ENCODE results near the gene RNF130.

Gene RNF130

GRCh38 chr5:179912951-179913350, 158.6 kb downstream of the RNF130 start:
- DNase-seq = no peak

GRCh38 chr5:179912386-179912785, 159.2 kb downstream of the RNF130 start:
- no peak for DNase-seq

GRCh38 chr5:179909224-179909623, 162.3 kb downstream of the RNF130 start:
- no peak for DNase-seq

DNA sequence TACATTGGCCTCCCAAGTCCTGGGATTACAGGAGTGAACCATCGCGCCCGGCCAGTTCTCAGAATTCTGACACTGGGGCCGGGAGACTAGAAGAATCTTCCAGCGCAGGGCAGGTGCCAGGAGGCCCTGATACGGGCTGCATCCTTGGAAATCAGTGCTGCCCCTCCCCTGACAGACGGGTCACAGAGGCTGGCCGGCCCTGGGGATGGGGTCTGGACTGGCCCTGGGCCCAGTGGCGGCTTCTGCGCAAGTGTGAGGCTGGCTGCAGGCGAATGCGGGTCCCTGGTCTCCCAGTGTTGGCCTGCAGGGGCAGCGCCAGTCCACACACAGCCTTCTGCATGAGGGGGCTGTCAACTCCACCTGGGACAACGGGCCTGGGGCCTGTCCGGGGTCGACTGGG, 163.0 kb downstream of the RNF130 start:
- no peak for DNase-seq

- peak; percentile 78 for DNase-seq
These were observed 163.8 kb downstream of the RNF130 start, which contains the start of gene TBC1D9B for GRCh38 chr5:179907556-179908324. Gene TBC1D9B (minus strand): TSS chr5:179907897. CDS start chr5:179907821, 76 bp downstream.

- DNase-seq = no peak
These were observed 164.6 kb downstream of the RNF130 start for GRCh38 chr5:179906795-179907555.

- no peak for DNase-seq
These were observed 165.2 kb downstream of the RNF130 start for GRCh38 chr5:179906294-179906794.

DNA sequence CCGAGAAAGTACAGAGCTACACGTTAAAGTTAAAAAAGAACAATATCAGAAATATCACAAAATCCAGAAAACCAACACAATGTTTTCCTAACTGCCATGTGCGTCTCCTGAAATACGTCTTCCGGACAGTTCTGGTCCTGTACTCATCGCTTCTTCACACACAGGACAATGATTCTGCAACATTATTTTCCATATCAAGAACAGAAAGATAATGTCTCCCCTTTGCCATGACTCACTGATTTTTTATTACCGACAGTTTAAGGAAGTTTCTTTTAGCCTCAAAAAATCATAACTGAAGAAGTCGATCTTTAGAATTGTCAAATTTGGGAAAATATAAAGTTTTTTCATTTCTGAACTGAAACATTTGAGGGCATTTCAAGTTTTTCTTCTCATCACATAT, 166.4 kb downstream of the RNF130 start:
- peak; percentile 40 for DNase-seq
